Small intestine (tissue), 7 donors: ENCODE results near the gene EDAR. TPM values are rescaled to one million over a fixed set of nuclear protein-coding genes. Genes with fewer than 3 reads are reported as not detected.

Experiments used
- DNase-seq, 2 donors: peaks; one replicate each; pipeline versions ENCODE4 v3.0.0 to v3.0.0-alpha.2; 2013
- FAIRE-seq: peaks from 2 replicates; lab custom pipeline; 2012; peaks lifted over from hg19 to GRCh38; lab: Jason Lieb, UNC
- H3K27ac ChIP-seq, 3 donors: one replicate each; pipeline ENCODE4 v1.5.1; 2013; ENCODE audit warnings: low read length in 2 of 3, mild to moderate bottlenecking in 2 of 3, control low read depth in 1 of 3, inconsistent platforms in 1 of 3, low read depth in 1 of 3, moderate library complexity in 1 of 3
- H3K27me3 ChIP-seq, 3 donors: one replicate each; pipeline ENCODE4 v1.6.1; 2013; ENCODE audit warnings: low read length in 3 of 3, inconsistent platforms in 1 of 3; ENCODE audit not compliant: control insufficient read depth in 3 of 3, insufficient read depth in 3 of 3
- H3K36me3 ChIP-seq, 3 donors: one replicate each; pipeline ENCODE4 v1.6.1; 2013; ENCODE audit warnings: low read length in 3 of 3, inconsistent platforms in 1 of 3, low read depth in 1 of 3, mild to moderate bottlenecking in 1 of 3, moderate library complexity in 1 of 3; ENCODE audit not compliant: control insufficient read depth in 3 of 3, insufficient read depth in 2 of 3
- H3K4me1 ChIP-seq, 3 donors: one replicate each; pipeline ENCODE4 v1.6.1; 2013; ENCODE audit warnings: low read length in 2 of 3, inconsistent platforms in 1 of 3, low read depth in 1 of 3, mild to moderate bottlenecking in 1 of 3, moderate library complexity in 1 of 3; ENCODE audit not compliant: control insufficient read depth in 3 of 3, insufficient read depth in 2 of 3
- H3K4me3 ChIP-seq, 3 donors: one replicate each; pipeline ENCODE4 v1.5.1; 2013; ENCODE audit warnings: low read length in 3 of 3, control low read depth in 1 of 3, inconsistent platforms in 1 of 3, low read depth in 1 of 3, mild to moderate bottlenecking in 1 of 3, moderate library complexity in 1 of 3
- H3K9me3 ChIP-seq, 2 donors: one replicate each; pipeline ENCODE4 v1.6.1; 2013; ENCODE audit warnings: low read depth in 1 of 2, low read length in 1 of 2; ENCODE audit not compliant: control insufficient read depth in 2 of 2, insufficient read depth in 1 of 2
- WGBS, 3 donors: extraction: QIAGEN DNeasy Blood & Tissue Kit; methylation state at CpG; one replicate each; pipeline ENCODE4 v1.1.7; 2013; 5-methylcytosine and 5-hydroxymethylcytosine counted together
- polyA plus RNA-seq, 4 donors: library from polyadenylated mRNA; stranded (reverse) in 3 of 4; unstranded in 1 of 4; fragments of 200-250 nt in 3 of 4; fragments of 120-200 nt in 1 of 4; gene quantifications; one replicate each; pipeline versions ENCODE4 v1.2.1 to v1.2.3, GENCODE V29; 2013
- donor health status: healthy with polysubstance abuse.
- donor health status: control.
- donor health status: control.
- donor health status: Bipolar disorder and iron deficiency.
- donor health status: healthy.

EDAR gene
- polyA plus RNA-seq, 4 donors, result 0.09 to 1.8 TPM; not detected in 2

- peaks cover 0 to 2% (median 0%) of the 10 kb centered on the region in 3 donors for H3K27me3 ChIP-seq
- H3K36me3 ChIP-seq, result no peaks in the 10 kb centered on the region
- FAIRE-seq, result no peak
- H3K9me3 ChIP-seq, result no peaks in the 10 kb centered on the region
- 78 to 86% (median 80%) methylated on average over 16 of the region's 16 CpGs for WGBS, 3 donors
- no peak overlapping the region for H3K27ac ChIP-seq
- no peak overlapping the region for H3K4me3 ChIP-seq
- no peaks in the 10 kb centered on the region for H3K4me1 ChIP-seq
- DNase-seq, result no peak
Observed at GRCh38 chr2:108921096-108922030, 67.7 kb downstream of the EDAR start.

GRCh38 chr2:108920686-108921085, 68.3 kb downstream of the EDAR start:
- no peak for FAIRE-seq

GRCh38 chr2:108919571-108920373, 69.2 kb downstream of the EDAR start:
- H3K27me3 ChIP-seq, result peaks cover 0 to 2% (median 0%) of the 10 kb centered on the region in 3 donors
- no peaks in the 10 kb centered on the region for H3K4me1 ChIP-seq
- DNase-seq (no peak), FAIRE-seq (no peak)
- H3K9me3 ChIP-seq, result no peaks in the 10 kb centered on the region
- no peak overlapping the region for H3K4me3 ChIP-seq
- no peak overlapping the region for H3K27ac ChIP-seq
- H3K36me3 ChIP-seq, result no peaks in the 10 kb centered on the region
- WGBS, 3 donors, result 89 to 95% (median 93%) methylated on average over 19 of the region's 19 CpGs

More at GRCh38 chr2:108920686-108921085, 68.3 kb downstream of the EDAR start:
- H3K27me3 ChIP-seq, result peaks cover 0 to 2% (median 0%) of the 10 kb centered on the region in 3 donors
- H3K36me3 ChIP-seq, result no peaks in the 10 kb centered on the region
- WGBS, 3 donors, result 72 to 77% (median 75%) methylated on average over 7 of the region's 7 CpGs
- H3K9me3 ChIP-seq, result no peaks in the 10 kb centered on the region
- H3K27ac ChIP-seq, result no peak overlapping the region
- no peak for DNase-seq
- no peak overlapping the region for H3K4me3 ChIP-seq
- H3K4me1 ChIP-seq, result no peaks in the 10 kb centered on the region

DNA sequence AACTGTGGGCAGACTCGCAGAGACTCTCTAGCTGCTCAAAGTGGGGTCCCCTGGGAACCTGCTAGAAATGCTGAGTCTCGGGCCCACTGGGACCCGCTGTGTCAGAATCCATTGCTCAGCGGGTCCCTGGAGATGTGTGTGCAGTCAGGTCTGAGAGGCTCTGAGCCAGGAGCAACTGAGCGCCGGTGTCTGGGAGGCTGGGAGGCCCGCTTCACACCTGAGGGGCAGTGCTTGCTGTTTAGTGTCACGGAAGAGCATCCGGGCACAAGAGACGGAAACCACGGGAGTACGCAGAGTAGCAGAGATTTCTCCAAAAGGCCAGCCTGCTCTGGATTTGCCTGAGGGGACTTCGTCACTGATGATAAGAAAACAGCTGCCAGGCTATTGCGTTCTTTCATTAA, 70.1 kb downstream of the EDAR start:
- DNase-seq (peak in 1 of 2 donors; percentile 46), FAIRE-seq (no peak)
- H3K36me3 ChIP-seq, result no peaks in the 10 kb centered on the region
- H3K27ac ChIP-seq, result no peak overlapping the region
- H3K9me3 ChIP-seq, result no peaks in the 10 kb centered on the region
- 41 to 89% (median 64%) methylated on average over 14 of the region's 14 CpGs for WGBS, 3 donors
- peaks cover 0 to 2% (median 0%) of the 10 kb centered on the region in 3 donors for H3K27me3 ChIP-seq
- H3K4me1 ChIP-seq, result no peaks in the 10 kb centered on the region
- no peak overlapping the region for H3K4me3 ChIP-seq

DNA sequence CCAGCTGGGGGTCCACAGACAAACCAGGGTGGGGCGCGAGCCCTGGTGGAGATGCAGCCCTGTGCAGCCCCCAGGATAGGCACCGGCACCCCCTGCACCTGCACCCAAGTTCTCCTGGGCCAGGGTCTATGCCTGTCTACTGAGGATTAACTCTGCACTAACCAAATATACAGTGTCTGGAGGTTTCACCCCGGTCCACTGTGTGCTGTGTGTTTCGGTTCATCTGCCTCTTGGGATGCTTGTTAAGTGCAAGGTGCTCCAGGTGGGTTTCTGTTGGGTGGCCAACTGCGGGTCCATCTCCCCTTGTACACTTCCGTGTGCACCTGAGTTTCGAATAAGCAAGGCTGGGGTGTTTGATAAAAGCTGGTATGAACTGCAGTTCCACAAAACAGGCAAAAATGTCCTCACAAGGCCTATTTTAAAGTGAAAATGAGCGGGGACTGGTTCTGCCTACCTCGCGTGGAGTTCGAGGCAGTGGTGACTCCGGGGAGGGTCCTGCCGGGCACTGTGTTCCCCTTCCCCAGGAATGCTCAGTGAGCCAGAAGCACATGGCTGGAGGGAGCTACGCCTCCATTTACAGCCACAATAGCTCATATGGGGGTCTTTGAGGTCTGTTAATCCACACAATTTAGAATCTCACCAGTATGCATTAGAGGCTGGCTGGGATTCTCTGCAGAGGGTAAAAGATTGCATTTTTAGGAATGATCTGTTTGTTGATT, 70.7 kb downstream of the EDAR start:
- H3K36me3 ChIP-seq, result no peaks in the 10 kb centered on the region
- no peak overlapping the region for H3K27ac ChIP-seq
- DNase-seq (no peak), FAIRE-seq (no peak)
- H3K4me1 ChIP-seq, result no peaks in the 10 kb centered on the region
- 93 to 94% (median 93%) methylated on average over 15 of the region's 15 CpGs for WGBS, 3 donors
- H3K27me3 ChIP-seq, result peaks cover 0 to 2% (median 0%) of the 10 kb centered on the region in 3 donors
- no peaks in the 10 kb centered on the region for H3K9me3 ChIP-seq
- H3K4me3 ChIP-seq, result no peak overlapping the region

DNA sequence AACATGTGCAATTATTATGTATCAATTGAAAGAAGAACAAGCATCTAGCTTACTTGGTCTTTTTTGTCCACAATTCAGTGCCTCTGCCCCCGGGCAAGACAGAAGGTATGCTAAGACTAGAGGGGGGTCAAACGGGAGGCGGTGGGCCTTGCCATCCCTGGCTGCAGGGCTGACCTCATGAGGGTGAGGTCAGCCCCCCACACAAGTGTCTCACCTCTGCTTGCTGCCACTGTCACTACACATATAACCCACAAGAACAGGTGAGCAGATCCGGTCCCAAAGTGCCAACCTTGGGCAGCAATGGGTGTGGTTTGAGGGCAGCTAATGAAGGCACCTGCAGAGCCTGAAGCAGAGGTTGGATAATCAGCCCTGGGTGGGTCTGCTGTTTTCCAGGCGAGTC, 71.5 kb downstream of the EDAR start:
- FAIRE-seq, result no peak
- Histone ChIP-seq H3K36me3 (no peaks in the 10 kb centered on the region), H3K27ac (no peak overlapping the region), H3K27me3 (no peaks in the 10 kb centered on the region), H3K4me3 (no peak overlapping the region), H3K4me1 (no peaks in the 10 kb centered on the region), H3K9me3 (no peaks in the 10 kb centered on the region)
- 35 to 73% (median 46%) methylated on average over 5 of the region's 5 CpGs for WGBS, 3 donors
- DNase-seq, result no peak

DNA sequence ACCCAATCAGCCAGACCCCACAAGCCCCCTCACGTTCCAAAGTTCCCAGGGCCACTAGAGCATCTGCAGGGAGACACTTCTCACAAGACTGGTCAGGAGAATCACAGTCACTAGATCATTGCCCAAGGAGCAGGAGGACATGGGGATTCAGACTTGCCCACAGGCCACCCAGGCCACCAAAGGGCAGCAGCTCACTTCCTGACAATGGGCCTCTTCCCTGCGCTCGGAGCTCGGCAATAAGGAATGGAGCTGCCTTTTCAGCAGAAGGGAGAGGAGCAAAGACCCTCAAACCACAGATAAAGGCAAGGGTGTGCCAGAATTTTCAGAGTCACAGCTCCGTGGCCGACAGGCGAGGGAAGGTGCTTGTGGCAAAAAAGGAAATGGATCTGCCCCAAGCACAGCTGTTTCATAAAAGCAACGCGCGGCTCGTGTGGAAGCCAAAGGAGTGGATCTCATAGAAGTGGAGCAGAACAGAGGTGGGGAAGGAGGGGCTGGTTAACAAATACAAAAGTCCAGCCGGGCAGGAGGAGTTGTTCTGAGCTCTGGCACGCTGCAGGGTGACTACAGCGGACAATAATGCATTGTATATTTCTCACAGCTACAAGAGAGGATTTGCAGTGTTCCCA, 72.1 kb downstream of the EDAR start:
- FAIRE-seq (no peak), DNase-seq (peak in 1 of 2 donors; percentile 23)
- H3K36me3 ChIP-seq, result no peaks in the 10 kb centered on the region
- no peak overlapping the region for H3K27ac ChIP-seq
- H3K4me1 ChIP-seq, result no peaks in the 10 kb centered on the region
- H3K9me3 ChIP-seq, result no peaks in the 10 kb centered on the region
- 24 to 40% (median 31%) methylated on average over 14 of the region's 14 CpGs for WGBS, 3 donors
- no peak overlapping the region for H3K4me3 ChIP-seq
- no peaks in the 10 kb centered on the region for H3K27me3 ChIP-seq
